MM.1S (cell line): ENCODE measurements around the gene BNC1.

Source experiments
- EZH2 ChIP-seq: fragments of 300-600 bp; sonication (generic); optimal IDR thresholded peaks from 2 replicates; pipeline ENCODE3; 2017; ENCODE audit warnings: low read depth, mild to moderate bottlenecking, antibody characterized with exemption, low read length, mixed read lengths
- TF ChIP-seq, protein P1 (sequence below): fragments of 300-600 bp; sonication (generic); IDR thresholded peaks from 2 replicates; pipeline ENCODE4 v1.5.1; 2016; ENCODE audit warnings: antibody characterized with exemption, low read length, mixed read lengths

DNA sequence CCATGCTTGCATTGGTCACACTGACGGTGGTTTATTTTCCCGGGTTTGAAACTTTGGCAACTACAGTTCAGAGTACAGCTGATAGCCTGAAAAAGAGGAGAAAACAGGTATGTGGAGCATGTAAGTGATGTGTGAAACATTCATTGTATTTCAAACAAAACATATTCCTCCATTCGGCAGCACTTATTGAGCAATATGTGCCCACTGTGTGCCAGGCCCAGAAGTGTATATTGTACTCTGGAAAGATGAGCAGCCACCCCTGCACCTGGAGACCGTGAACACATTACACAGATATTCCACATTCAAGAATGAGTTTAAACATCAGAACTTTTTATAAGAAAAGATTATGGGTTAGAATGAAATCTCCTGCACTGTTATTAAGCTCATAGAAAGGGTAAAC lies 16.3 kb downstream of the BNC1 start:
- TF ChIP-seq, protein P1, sequence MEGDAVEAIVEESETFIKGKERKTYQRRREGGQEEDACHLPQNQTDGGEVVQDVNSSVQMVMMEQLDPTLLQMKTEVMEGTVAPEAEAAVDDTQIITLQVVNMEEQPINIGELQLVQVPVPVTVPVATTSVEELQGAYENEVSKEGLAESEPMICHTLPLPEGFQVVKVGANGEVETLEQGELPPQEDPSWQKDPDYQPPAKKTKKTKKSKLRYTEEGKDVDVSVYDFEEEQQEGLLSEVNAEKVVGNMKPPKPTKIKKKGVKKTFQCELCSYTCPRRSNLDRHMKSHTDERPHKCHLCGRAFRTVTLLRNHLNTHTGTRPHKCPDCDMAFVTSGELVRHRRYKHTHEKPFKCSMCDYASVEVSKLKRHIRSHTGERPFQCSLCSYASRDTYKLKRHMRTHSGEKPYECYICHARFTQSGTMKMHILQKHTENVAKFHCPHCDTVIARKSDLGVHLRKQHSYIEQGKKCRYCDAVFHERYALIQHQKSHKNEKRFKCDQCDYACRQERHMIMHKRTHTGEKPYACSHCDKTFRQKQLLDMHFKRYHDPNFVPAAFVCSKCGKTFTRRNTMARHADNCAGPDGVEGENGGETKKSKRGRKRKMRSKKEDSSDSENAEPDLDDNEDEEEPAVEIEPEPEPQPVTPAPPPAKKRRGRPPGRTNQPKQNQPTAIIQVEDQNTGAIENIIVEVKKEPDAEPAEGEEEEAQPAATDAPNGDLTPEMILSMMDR = no peak
- TF ChIP-seq EZH2 = no peak
